HG02870 (cell line): ENCODE results near the gene C16orf96.

Source experiments
- ATAC-seq: cut with Tn5 transposase; IDR thresholded peaks from one replicate; pipeline ENCODE4 v1.9.1; 2021; ENCODE audit warnings: mild to moderate bottlenecking, moderate library complexity; ENCODE audit not compliant: unreplicated experiment

The C16orf96 gene

DNA sequence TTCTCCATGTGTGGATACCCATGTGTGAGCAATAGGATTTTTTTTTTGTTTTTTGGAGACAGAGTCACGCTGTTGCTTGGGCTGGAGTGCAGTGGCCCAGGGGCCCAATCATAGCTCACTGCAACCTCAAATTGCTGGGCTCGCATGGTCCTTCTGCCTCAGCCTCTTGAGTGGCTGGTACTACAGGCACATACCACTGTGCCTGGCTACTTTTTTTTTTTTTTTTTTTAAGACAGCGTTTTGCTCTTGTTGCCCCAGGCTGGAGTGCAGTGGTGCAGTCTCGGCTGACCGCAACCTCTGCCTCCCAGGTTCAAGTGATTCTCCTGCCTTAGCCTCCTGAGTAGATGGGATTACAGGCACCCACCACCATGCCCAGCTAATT, 85.2 kb downstream of the C16orf96 start:
- ATAC-seq, result no peak

DNA sequence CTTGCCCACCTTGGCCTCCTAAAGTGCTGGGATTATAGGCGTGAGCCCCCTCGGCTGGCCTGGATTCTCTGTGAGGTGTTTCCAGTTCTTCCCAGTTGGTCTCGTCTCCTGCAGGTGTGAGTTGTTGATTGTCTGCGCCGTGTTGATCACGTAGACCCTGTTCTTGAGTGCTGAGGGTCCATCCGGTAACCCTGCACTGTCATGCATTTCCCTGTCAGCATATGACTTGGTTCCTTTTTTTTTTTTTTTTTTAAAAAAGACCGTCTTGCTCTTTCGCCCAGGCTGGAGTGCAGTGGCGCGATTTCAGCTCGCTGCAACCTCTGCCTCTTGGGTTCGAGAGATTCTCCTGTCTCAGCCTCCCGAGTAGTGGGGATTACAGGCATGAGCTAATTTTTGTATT, 85.8 kb downstream of the C16orf96 start:
- ATAC-seq, result no peak

DNA sequence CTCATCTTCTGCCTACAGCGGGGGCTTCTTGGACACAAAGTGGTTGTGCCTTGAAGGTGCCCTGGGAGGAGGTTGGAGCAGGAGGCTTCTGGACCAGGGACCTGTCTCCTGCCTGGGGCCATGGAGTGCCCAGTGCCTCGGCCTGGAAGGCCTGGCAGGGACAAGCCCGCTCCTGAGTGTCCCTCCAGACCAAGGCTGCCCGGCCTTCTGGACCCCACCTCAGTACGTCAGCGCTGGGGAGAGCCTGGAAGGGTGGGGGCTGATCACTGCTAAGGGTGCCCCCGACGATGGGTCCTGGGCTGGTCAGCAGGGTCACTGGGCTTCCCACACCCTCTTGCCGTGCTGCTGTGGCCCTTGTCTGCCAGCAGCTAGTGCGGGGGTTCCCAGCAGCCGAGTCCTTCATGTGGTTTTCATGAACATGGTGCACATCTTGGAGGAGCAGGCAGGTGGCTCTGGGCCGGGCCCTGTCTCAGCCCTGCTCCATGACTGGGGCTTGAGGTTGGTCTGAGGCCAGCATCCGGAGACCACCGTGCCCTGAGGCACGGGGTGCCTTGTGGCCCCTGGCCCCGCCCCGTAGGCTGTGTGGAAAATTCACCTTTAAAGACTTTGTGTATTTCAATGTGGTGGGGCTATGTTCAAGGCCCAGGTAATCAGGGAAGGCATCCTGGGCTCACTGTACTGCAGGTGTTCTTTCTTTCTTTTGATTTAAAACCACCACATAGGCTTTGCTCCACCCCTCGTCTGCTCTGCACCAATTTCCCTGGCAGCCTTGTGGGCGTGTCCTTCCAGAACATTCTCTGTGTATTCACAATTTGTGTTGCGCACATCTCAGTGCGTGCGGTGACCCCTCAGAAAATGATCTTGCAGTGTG, 90.9 kb downstream of the C16orf96 start:
- ATAC-seq, result no peak

DNA sequence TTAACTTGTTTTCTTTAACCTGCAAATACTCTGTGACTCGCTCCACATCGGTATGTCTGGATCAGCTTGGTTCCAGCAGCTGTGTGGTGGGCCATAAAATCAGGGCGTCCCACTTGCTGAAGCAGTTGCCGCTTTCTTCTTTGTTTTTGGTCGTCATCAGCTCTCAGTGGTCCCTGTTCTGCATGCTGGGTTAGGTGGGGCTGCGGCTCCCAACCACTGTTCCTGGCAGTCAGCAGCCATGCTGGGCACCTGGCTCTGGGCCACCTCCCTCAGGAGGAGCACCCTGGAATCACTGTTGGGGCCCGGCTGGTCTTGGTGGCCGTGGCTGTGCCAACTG, 91.5 kb downstream of the C16orf96 start:
- no peak for ATAC-seq

DNA sequence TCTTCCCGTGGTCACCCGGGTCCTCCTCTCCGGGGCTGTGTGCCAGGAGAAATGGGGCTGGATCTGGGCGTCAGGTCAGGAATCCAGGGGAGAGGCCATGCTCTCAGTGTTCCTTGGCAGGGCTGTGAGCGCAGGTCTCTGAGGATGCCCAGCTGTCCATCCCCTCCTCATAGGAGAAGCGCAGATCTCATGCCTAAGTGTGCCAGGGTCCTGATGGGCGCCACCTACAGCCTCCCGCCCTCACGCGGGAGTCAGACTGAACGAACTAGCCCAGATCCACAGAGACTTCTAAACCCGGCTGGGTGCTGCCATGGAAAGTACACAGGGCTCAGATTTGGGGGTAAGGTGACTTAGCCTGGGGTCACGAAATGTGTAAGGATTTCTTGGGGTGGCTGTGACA, 92.8 kb downstream of the C16orf96 start:
- no peak for ATAC-seq

DNA sequence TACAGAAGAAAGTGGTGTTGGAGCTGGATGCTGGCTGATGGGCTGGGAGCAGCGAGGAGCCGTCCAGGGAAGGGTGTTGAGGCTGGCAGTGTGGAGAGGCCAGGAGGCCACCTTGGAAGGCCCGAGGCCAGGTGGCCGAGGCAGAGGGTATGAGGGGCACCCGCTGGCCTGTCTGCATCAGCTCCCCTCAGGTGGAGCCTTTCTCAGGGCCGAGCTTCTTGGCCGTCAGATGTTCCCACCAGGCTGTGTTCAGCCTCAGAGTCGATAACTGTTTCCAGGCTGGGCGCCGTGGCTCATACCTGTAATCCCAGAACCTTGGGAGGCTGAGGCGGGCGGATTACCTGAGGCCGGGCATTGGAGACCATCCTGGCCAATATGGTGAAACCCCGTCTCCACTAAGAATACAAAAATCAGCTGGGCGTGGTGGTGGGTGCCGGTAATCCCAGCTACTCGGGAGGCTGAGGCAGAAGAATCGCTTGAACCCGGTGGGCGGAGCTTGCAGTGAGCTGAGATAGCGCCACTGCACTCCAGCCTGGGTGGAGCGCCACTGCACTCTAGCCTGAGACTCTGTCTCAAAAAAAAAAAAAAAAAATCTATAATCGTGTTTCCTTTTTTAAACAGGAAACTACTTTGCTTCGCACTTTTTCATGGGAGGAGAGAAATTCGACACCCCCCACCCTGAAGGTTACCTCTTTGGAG, 93.8 kb downstream of the C16orf96 start:
- ATAC-seq, result no peak
